ENCODE measurements around the gene HIVEP2. TPM values are rescaled to one million over a fixed set of nuclear protein-coding genes. Genes with fewer than 3 reads are reported as not detected.

HIVEP2 gene
- total and polyA plus RNA-seq, 2 donors (not counting 1 experiment from before 2014, with no cell fraction given): 5.8 to 31.9 TPM

GRCh38 chr6:142821860-142822259 lies 123.1 kb downstream of the HIVEP2 start:
- Histone ChIP-seq H3K36me3 (replicated peaks in 1 of 2; ENCODE audit: control extremely low read depth in 1 of 2, control insufficient read depth in 1 of 2, extremely low read depth in 1 of 2, insufficient read depth in 2 of 2, low read length in 1 of 2) (no peaks in the 10 kb centered on the region), H3K79me2 (ENCODE audit: control insufficient read depth, insufficient read depth, low read length) (peaks cover 25% of the 10 kb centered on the region), H3K9me3 (ENCODE audit: control extremely low read depth in 1 of 3, control insufficient read depth in 2 of 3, insufficient read depth in 1 of 3, low read length in 2 of 3) (peaks cover 0 to 6% (median 0%) of the 10 kb centered on the region in 3 donors), H3K4me3 (ENCODE audit: control extremely low read depth in 1 of 5, extremely low read depth in 1 of 5, insufficient read depth in 1 of 5, low read depth in 2 of 5, low read length in 4 of 5) (no peak overlapping the region), H4K20me1 (ENCODE audit: control insufficient read depth, insufficient read depth, low read length, poor library complexity, severe bottlenecking) (no peaks in the 10 kb centered on the region), H3K27ac (ENCODE audit: low read length in 2 of 2) (peak overlapping the region; percentile 19 to 86), H3K4me2 (replicated peaks; ENCODE audit: low read depth, low read length, poor library complexity, severe bottlenecking) (no peak overlapping the region), H3K9ac (ENCODE audit: low read length) (no peak overlapping the region), H2AFZ (ENCODE audit: insufficient read depth, low read depth, low read length, poor library complexity, severe bottlenecking) (no peak overlapping the region), H3K4me1 (ENCODE audit: control insufficient read depth in 2 of 2, insufficient read depth in 2 of 2, low read length in 2 of 2) (peaks cover 42 to 47% of the 10 kb centered on the region in 2 donors), H3K27me3 (replicated peaks in 1 of 4; ENCODE audit: control extremely low read depth in 1 of 4, control insufficient read depth in 3 of 4, insufficient read depth in 4 of 4, low read length in 3 of 4) (no peaks in the 10 kb centered on the region)
- Mint-ChIP-seq H3K4me3 (peak overlapping the region; percentile 33), H3K27me3 (no peaks in the 10 kb centered on the region), H3K27ac (peak overlapping the region; percentile 81), H3K4me1 (peaks cover 60% of the 10 kb centered on the region), H3K9me3 (ENCODE audit: insufficient read depth) (no peaks in the 10 kb centered on the region)
- ATAC-seq (ENCODE audit: low read depth) (no peak), DNase-seq (no peak)
- ChIA-PET CTCF (interaction anchor here (1.3 to 1.8 kb wide), 2 partner anchors 18 to 61 kb away, joined by 4 read pairs; no protein-coding TSS in a partner anchor), POLR2A (interaction anchor here (0.7 kb wide), 1 partner anchor 37 kb away, joined by 3 read pairs; no protein-coding TSS in a partner anchor)
- intact Hi-C loops (cut with micrococcal nuclease): no loop called here
- TF ChIP-seq CTCF (IDR thresholded peaks at IDR 0.05) (no peak), EZH2 (IDR thresholded peaks at IDR 0.05; ENCODE audit: borderline replicate concordance, insufficient read depth, low read depth, low read length, poor library complexity, severe bottlenecking) (no peak)
- 100% methylated on average over 3 of the region's 4 CpGs for WGBS (ENCODE audit: insufficient coverage)

DNA sequence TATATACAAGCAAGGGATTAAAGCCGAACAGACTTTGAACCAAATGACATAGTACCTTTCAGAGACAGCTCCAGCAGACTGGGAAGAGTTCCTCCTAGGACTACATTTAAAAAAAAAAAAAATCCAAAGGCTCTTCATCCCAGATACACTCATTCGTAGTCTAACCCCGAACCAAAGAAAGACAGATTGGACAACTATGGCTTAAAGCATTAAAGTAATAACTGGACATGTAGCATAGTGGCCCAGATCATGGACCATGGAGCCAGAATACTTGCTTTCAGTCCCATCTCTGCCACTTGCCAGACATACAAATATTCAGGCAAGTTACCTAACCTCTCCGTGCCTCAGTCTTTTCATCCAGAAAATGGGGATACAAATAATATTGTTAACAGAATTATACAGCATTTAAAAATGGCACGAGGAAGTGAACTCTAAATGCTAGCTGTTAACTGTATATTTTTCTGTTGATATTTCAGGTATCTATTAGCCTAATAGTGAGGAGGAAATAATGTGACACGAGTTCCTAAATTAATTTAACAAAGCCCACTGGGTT lies 123.7 kb downstream of the HIVEP2 start:
- Mint-ChIP-seq H3K27ac (peak overlapping the region; percentile 81), H3K4me3 (no peak overlapping the region), H3K9me3 (ENCODE audit: insufficient read depth) (no peaks in the 10 kb centered on the region), H3K27me3 (no peaks in the 10 kb centered on the region), H3K4me1 (peaks cover 65% of the 10 kb centered on the region)
- intact Hi-C loops (cut with micrococcal nuclease): no loop called here
- DNase-seq (no peak), ATAC-seq (ENCODE audit: low read depth) (no peak)
- Histone ChIP-seq H3K4me3 (ENCODE audit: control extremely low read depth in 1 of 5, extremely low read depth in 1 of 5, insufficient read depth in 1 of 5, low read depth in 2 of 5, low read length in 4 of 5) (no peak overlapping the region), H3K4me1 (ENCODE audit: control insufficient read depth in 2 of 2, insufficient read depth in 2 of 2, low read length in 2 of 2) (peaks cover 42 to 47% of the 10 kb centered on the region in 2 donors), H3K27me3 (replicated peaks in 1 of 4; ENCODE audit: control extremely low read depth in 1 of 4, control insufficient read depth in 3 of 4, insufficient read depth in 4 of 4, low read length in 3 of 4) (no peaks in the 10 kb centered on the region), H2AFZ (ENCODE audit: insufficient read depth, low read depth, low read length, poor library complexity, severe bottlenecking) (no peak overlapping the region), H3K36me3 (replicated peaks in 1 of 2; ENCODE audit: control extremely low read depth in 1 of 2, control insufficient read depth in 1 of 2, extremely low read depth in 1 of 2, insufficient read depth in 2 of 2, low read length in 1 of 2) (no peaks in the 10 kb centered on the region), H3K9me3 (ENCODE audit: control extremely low read depth in 1 of 3, control insufficient read depth in 2 of 3, insufficient read depth in 1 of 3, low read length in 2 of 3) (peaks cover 0 to 6% (median 0%) of the 10 kb centered on the region in 3 donors), H3K4me2 (replicated peaks; ENCODE audit: low read depth, low read length, poor library complexity, severe bottlenecking) (peak overlapping the region; percentile 77), H4K20me1 (ENCODE audit: control insufficient read depth, insufficient read depth, low read length, poor library complexity, severe bottlenecking) (no peaks in the 10 kb centered on the region), H3K9ac (ENCODE audit: low read length) (no peak overlapping the region), H3K27ac (ENCODE audit: low read length in 2 of 2) (peak overlapping the region; percentile 19 to 86), H3K79me2 (ENCODE audit: control insufficient read depth, insufficient read depth, low read length) (peaks cover 31% of the 10 kb centered on the region)
- TF ChIP-seq EZH2 (IDR thresholded peaks at IDR 0.05; ENCODE audit: borderline replicate concordance, insufficient read depth, low read depth, low read length, poor library complexity, severe bottlenecking): no peak
- TF ChIP-seq CTCF (IDR thresholded peaks at IDR 0.05): no peak
- ChIA-PET POLR2A (interaction anchor here (0.7 kb wide), 1 partner anchor 37 kb away, joined by 3 read pairs; no protein-coding TSS in a partner anchor), CTCF (interaction anchor here (1.3 to 1.8 kb wide), 2 partner anchors 18 to 62 kb away, joined by 4 read pairs; no protein-coding TSS in a partner anchor)
- WGBS (ENCODE audit: insufficient coverage): no CpG with 5 or more reads among the region's 6 CpGs
